Effector CD4-positive, alpha-beta T cell (primary cell): ENCODE results near the gene PCDH15.
"Not testable (repeated sequence)": the region's sequence is repeated elsewhere in the genome, so short reads cannot be mapped to it uniquely, and the experiment has no call there.

ENCODE experiments used
- DNase-seq: peaks from one replicate; pipeline ENCODE4 v3.0.0-alpha.2; 2020

Gene PCDH15

GRCh38 chr10:53952698-53953630 lies 848.1 kb downstream of the PCDH15 start:
- DNase-seq: no peak

- no peak for DNase-seq
Observed at GRCh38 chr10:53939654-53940053, 861.4 kb downstream of the PCDH15 start.

DNA sequence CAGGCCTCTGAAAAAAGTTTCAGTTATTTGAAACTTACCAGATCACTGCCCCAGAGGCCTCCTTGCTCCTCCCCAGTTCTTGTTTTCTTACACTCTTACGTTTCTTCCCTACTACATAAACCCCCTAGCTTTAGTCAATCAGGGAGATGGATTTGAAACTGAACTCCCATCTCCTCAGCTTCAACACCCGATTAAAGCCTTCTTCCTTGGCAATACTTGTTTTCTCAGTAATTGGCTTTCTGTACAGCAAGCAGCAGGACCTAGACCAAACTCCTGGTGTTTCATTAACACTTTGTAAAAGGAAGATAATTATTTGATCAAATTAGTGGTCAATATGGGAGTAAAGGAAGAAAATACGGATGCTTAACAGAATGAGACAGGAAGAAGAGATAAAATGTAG lies 870.4 kb downstream of the PCDH15 start:
- DNase-seq: no peak

- not testable (repeated sequence) for DNase-seq
Observed at GRCh38 chr10:53924051-53924700, 876.9 kb downstream of the PCDH15 start.

DNA sequence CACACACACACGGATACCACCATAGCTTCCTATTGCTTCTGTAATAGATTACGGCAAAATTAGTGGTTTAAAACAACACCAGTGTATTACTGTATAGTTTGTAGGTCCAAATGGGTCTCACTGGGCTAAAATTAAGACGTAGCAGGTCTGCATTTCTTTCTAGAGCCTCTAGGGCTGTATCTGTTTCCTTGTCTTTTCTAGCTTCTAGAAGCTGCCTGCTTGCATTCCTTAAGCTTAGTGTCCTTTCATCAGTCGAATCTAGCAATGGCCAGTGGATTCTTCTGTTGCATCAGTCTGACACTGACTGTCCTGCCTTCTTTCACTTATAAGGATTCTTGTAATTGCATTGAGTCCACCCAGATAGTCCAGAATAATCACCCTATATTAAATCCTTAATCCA lies 882.3 kb downstream of the PCDH15 start:
- DNase-seq: no peak

- DNase-seq: no peak
Observed at GRCh38 chr10:53909791-53910190, 891.2 kb downstream of the PCDH15 start.

DNA sequence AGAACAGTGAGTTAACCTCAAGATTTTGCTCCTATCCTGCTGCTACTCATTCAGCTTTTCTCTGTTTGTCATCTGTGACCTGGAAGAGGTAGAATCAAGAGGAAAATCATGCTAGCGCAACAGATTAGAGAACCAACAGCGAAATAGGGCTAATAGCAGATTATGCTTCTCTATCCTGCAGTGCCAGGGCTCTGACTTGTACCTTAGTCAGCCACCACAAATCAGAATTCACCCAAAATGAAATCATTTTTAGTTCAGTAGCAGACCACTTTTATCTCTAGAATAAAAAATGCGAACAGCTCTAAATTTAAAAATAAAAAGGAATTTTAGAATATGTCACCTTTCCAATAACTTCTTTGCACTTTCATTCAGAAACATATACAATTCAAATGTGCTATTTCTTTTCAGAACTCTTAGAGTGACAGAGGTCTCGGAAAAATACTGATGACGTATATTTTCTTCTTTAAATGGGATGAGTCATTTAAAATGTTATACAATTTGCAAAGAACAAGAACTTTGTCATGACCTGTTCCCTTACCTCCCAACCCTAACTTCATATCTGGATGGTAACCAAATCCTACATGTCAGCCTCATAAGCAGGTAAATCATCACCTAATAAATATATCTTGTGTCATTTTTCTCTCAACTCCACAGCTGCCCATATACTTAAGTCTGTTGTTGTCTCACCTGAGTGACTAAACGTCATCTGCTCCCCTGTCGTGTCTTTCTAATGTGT lies 896.4 kb downstream of the PCDH15 start:
- DNase-seq: no peak

GRCh38 chr10:53903756-53904155 lies 897.3 kb downstream of the PCDH15 start:
- DNase-seq: no peak

DNA sequence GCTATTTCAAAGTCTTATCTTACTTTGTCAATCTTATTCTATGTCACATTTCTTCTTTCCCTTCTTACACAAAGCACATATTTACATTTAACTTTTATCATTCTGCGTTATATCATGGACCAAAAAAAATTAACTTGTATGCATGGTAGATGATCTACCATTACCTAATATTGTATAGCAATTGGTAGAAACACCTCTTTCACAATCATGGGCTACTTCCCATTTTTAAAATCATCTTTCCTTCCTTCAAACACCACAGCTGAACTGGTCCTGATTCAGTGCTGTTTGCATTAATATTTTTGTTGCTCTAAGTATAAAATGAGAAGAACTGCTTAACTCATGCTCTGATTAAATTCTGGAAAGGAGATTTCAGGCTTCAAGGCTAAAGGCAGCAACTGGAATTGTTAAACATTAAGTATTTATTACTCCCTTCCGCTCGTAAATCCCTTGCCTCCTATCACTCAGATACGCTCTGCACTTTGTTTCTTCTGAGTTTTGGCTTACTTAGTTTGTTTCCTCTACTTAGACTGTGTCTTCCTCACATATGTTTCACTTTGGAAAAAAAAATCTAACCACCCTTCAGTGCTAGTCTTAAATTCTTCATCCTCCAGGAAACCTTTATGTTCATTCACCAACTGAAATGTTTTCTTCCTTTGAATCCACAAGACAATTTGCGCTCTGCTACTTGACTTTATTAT lies 901.4 kb downstream of the PCDH15 start:
- DNase-seq: no peak

GRCh38 chr10:53898532-53898931 lies 902.5 kb downstream of the PCDH15 start:
- DNase-seq: no peak

GRCh38 chr10:53894145-53894544 lies 906.9 kb downstream of the PCDH15 start:
- no peak for DNase-seq

DNA sequence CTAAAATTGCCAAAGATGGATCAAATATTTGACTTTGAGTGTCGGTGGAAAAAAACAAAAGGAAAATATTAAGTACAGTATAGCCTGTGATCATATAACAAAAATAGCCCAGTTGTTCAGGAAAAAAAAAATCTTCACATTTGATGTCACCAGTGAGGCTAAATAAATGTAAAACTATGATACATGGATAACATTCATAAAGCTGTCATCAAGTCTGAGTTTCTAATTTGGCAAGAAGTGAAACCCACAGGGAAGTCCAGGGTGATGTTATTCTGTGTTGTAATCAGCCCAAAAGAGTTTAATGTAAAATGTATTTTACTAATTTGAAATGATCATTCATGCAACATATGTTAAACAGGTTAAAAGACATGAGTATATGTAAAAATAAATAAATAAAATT lies 908.0 kb downstream of the PCDH15 start:
- DNase-seq: no peak

DNA sequence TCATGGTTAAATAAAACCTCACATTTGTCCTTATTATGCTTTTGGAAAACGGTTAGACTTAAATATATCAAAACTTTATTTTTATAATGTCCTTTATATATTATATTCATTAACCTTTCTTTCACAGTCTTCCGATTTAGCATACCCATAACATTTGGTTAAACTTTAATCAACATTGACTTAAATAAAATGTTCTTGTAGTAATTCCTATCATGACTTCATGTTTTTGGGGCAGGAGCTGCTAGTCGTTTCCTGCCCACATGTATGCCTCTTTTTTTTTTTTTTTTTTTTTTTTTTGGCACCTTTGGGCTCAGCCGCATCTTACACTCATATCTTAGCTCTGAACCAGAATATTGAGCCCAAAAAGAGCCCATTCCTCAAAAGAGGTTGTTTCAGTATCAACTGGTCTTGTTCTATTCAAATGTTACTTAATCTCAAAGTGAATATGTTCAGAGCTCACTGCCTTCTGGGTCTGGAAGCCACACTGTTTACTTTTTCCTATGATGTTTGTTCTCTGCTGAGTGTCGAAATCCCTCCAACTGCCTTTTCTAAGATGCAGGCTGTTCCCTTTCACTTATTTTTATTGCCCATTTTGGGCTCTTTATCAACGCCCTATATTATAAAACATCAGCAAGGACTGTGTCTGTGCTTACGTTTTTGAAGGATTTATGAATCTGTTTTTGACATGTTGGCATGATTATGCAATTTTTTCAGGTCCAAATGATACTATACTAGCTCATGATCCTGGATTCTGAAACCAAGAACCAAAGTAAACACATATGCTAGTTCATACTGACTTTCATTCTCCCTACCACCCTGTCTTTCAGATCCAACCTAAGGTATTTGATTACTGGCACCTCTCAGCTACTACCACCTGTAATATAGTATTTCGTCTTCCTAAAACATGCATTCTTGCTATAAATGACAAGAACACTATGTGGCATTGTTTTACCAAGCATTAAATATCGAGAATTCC lies 914.4 kb downstream of the PCDH15 start:
- no peak for DNase-seq

GRCh38 chr10:53864846-53865245 lies 936.2 kb downstream of the PCDH15 start:
- no peak for DNase-seq

DNA sequence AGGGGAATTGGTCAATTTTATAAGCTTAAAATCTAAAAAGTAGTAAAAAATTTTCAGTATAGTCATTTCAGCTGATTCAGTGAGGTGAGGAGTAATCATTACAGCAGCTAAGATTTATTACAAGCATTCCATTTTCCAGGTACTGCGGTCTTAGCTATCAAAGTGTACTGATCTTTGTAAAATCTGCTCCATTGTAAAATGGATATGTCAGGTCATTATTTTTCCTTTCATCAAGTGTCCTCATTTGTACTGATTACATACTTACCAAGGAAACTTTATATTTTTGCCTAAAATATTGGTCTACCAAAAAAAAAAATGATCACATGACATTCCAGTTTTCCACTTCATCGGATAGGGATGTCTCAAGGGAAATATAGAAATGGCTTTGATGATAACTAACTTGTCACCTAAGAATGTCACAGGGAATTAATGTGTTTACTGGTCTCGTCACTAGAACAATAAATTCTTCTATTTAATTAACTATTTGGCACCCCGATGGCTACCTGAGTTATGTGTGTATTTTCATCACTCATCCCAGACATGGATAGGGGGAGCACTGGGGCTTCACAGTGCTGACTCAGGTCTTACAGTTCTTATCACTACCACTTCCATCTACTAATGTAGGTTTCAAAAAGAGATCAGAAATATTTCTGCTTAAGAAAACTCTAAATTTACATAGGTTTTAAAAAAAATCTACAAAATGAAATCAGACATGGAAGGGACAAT lies 948.4 kb downstream of the PCDH15 start:
- DNase-seq: no peak

- DNase-seq: no peak
Observed at GRCh38 chr10:53846809-53847208, 954.2 kb downstream of the PCDH15 start.

DNA sequence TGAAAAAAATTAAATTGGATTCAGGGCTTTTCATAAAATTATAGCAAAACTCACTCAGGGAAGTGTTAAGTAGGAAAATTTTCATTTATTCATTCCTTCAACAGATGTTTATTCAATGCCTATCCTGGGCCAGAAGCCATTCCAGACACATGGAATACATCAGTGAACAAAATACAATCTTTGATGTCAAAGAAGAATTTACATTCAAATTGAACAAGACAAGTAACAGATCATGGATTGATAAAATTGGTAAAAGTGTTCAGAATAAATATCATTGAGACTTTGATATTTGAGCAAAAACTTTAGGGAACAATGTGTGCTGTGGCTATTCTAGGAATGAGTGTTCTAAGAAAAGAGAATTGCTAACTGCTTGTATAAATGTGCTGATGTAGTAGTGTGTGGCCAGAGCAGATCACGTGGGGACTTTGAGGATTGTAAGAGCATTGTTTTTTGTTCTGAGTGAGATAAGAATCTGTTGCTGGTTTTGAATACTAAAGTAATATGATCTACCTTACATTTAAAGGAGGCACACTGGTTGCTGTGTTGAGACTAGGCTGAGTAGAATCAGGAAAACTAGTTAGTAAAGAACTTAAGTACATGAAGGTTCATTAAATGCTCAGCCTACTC lies 957.2 kb downstream of the PCDH15 start:
- no peak for DNase-seq

- no peak for DNase-seq
Observed at GRCh38 chr10:53841483-53842145, 959.4 kb downstream of the PCDH15 start.

- DNase-seq: no peak
Observed at GRCh38 chr10:53840653-53841052, 960.4 kb downstream of the PCDH15 start.
